Left lung (tissue), 10 donors: ENCODE results near the gene ARHGEF38. TPM values are rescaled to one million over a fixed set of nuclear protein-coding genes. Genes with fewer than 3 reads are reported as not detected.

Source experiments
- ATAC-seq: fragments of 200-7000 bp; cut with Tn5 transposase; one replicate; pipeline ENCODE4 v1.9.1; 2020; ENCODE audit warnings: moderate library complexity
- DNase-seq, 4 donors: peaks; one replicate each; pipeline ENCODE4 v3.0.0-alpha.2; 2013 to 2020
- H3K27ac ChIP-seq, 2 donors: fragments of 200-600 bp; sonication (generic) in 1 of 2; one replicate each; pipeline versions ENCODE4 v1.5.0 to v1.8.0; 2020 to 2021
- H3K27me3 ChIP-seq, 2 donors: fragments of 200-600 bp; sonication (generic) in 1 of 2; one replicate each; pipeline versions ENCODE4 v1.5.0 to v1.8.0; 2020 to 2021
- H3K36me3 ChIP-seq, 2 donors: fragments of 200-600 bp; sonication (generic) in 1 of 2; one replicate each; pipeline versions ENCODE4 v1.5.0 to v1.8.0; 2020 to 2021
- H3K4me1 ChIP-seq, 2 donors: fragments of 200-600 bp; one replicate each; pipeline ENCODE4 v1.8.0; 2021
- H3K4me3 ChIP-seq, 2 donors: fragments of 200-600 bp; sonication (generic) in 1 of 2; one replicate each; pipeline versions ENCODE4 v1.5.0 to v1.8.0; 2020 to 2021; ENCODE audit warnings: mild to moderate bottlenecking in 1 of 2
- H3K9me3 ChIP-seq, 2 donors: fragments of 200-600 bp; sonication (generic) in 1 of 2; one replicate each; pipeline versions ENCODE4 v1.5.0 to v1.8.0; 2020 to 2021
- intact Hi-C, 2 donors: fragments of 100-400 bp; cut with DNase I; formaldehyde crosslinking; loops; one replicate each; pipeline versions ENCODE4 v1.11.2 to v1.14.2; 2022
- polyA plus RNA-seq, 6 donors: library from polyadenylated mRNA; unstranded; fragments of 120-200 nt; gene quantifications; one replicate each; pipeline ENCODE4 v1.2.1, GENCODE V29; 2013; ENCODE audit not compliant: insufficient read length in 6 of 6
- total RNA-seq, 2 donors: library from RNA; stranded (reverse); fragmentation: NEBNext Ultra II Directional; extraction: Animal tissue kit (Norgen Biotek cat#: 25700); gene quantifications; one replicate each; pipeline ENCODE4 v1.2.1, GENCODE V29; 2021
- TF ChIP-seq, protein P1 (sequence below), 2 donors: fragments of 200-600 bp; sonication (generic) in 1 of 2; IDR thresholded peaks; one replicate each; pipeline versions ENCODE4 v1.5.0 to v1.8.0; 2021; ENCODE audit warnings: antibody characterized with exemption in 2 of 2
- donor health status: DM: no; HTN: yes; CAD: no.
- donor health status: DM: no; HTN: no; CAD: no.

The ARHGEF38 gene
- total and polyA plus RNA-seq, 8 donors, result 5.0 to 12.1 (median 8.4) TPM

DNA sequence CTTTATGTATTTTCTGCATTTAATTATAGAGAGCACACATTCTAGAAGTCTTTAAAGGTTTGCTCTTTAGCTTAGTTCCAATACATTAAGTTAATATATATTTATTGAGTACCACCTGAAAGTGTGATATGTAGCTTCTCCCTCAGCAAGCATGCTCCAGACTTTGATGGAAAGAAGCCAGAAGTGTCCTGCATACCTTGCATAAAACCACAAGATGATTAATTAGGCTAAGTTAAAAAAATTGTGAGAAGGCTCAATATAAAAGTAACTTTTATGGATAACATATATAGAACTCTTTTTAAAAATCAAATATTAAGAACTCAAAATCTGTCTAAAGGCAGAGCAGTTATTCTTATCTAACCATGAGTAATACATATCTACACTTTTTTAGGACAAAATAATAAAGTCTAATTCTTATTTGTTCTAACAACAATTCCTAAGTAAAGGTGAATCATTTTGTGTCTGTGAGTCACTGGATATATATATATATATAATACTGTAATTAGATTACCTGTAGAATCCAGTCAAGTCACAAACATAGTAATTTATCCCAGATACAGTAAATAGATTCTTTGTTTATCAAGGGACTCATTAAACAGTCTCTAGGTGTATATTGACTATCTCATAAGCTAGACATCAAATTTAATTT, 104.8 kb downstream of the ARHGEF38 start:
- Histone ChIP-seq H3K9me3 (no peaks in the 10 kb centered on the region), H3K4me1 (no peaks in the 10 kb centered on the region), H3K27me3 (no peaks in the 10 kb centered on the region), H3K27ac (no peak overlapping the region), H3K4me3 (no peak overlapping the region), H3K36me3 (no peaks in the 10 kb centered on the region)
- no peak for ATAC-seq
- DNase-seq, result no peak
- TF ChIP-seq, protein P1, sequence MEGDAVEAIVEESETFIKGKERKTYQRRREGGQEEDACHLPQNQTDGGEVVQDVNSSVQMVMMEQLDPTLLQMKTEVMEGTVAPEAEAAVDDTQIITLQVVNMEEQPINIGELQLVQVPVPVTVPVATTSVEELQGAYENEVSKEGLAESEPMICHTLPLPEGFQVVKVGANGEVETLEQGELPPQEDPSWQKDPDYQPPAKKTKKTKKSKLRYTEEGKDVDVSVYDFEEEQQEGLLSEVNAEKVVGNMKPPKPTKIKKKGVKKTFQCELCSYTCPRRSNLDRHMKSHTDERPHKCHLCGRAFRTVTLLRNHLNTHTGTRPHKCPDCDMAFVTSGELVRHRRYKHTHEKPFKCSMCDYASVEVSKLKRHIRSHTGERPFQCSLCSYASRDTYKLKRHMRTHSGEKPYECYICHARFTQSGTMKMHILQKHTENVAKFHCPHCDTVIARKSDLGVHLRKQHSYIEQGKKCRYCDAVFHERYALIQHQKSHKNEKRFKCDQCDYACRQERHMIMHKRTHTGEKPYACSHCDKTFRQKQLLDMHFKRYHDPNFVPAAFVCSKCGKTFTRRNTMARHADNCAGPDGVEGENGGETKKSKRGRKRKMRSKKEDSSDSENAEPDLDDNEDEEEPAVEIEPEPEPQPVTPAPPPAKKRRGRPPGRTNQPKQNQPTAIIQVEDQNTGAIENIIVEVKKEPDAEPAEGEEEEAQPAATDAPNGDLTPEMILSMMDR (IDR thresholded peaks at IDR 0.05), result no peak
- intact Hi-C loops, result no loop called here

DNA sequence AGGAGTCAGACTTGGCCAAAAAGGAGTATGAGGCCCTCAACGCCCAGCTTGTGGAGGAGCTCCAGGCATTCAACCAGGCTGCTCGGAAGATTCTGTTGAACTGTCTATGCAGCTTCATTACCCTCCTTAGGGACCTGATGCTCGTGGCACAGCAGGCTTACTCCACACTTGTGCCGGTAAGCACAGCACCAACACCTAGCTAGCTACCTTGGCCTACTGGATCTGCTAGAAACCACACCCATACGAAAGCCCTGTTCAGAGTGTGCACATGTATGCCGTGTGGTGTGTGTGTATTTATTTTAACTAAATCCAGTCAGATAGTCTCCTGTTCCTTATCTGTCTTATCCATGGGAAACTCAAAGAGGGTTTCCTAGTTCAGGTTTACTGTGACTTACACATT, 106.8 kb downstream of the ARHGEF38 start:
- TF ChIP-seq, protein P1 (IDR thresholded peaks at IDR 0.05), result no peak

DNA sequence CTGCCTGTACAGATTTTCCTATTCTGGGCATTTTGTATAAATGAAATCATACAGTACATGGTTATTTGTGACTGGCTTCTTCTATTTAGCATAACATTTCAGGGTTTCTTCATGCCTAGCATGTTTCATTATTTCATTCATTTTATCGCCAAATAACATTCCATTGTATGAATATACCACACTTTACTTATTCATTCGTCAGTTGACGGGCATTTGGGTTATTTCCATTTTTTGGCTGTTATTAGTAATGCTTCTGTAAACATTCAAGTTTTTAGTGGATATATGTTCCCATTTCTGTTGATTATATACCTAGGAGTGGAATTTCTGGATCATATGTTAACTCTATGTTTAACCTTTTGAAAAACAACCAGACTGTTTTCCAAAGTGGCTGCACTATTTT, 108.6 kb downstream of the ARHGEF38 start:
- no peak for DNase-seq
- H3K4me3 ChIP-seq, result no peak overlapping the region
- ATAC-seq, result no peak
- TF ChIP-seq, protein P1 (IDR thresholded peaks at IDR 0.05), result no peak
- no peaks in the 10 kb centered on the region for H3K4me1 ChIP-seq
- H3K27me3 ChIP-seq, result no peaks in the 10 kb centered on the region
- H3K36me3 ChIP-seq, result no peaks in the 10 kb centered on the region
- no peak overlapping the region for H3K27ac ChIP-seq
- no peaks in the 10 kb centered on the region for H3K9me3 ChIP-seq
- intact Hi-C loops, result loop anchor here in 1 of 2 donors (10.0 kb wide), 1 partner anchor 136 kb away; no protein-coding TSS in a partner anchor

More for the DNA sequence above, 106.8 kb downstream of the ARHGEF38 start:
- Histone ChIP-seq H3K9me3 (no peaks in the 10 kb centered on the region), H3K27me3 (no peaks in the 10 kb centered on the region), H3K36me3 (no peaks in the 10 kb centered on the region), H3K27ac (no peak overlapping the region), H3K4me1 (no peaks in the 10 kb centered on the region), H3K4me3 (no peak overlapping the region)
- DNase-seq (no peak), ATAC-seq (no peak)
- intact Hi-C loops, result no loop called here

DNA sequence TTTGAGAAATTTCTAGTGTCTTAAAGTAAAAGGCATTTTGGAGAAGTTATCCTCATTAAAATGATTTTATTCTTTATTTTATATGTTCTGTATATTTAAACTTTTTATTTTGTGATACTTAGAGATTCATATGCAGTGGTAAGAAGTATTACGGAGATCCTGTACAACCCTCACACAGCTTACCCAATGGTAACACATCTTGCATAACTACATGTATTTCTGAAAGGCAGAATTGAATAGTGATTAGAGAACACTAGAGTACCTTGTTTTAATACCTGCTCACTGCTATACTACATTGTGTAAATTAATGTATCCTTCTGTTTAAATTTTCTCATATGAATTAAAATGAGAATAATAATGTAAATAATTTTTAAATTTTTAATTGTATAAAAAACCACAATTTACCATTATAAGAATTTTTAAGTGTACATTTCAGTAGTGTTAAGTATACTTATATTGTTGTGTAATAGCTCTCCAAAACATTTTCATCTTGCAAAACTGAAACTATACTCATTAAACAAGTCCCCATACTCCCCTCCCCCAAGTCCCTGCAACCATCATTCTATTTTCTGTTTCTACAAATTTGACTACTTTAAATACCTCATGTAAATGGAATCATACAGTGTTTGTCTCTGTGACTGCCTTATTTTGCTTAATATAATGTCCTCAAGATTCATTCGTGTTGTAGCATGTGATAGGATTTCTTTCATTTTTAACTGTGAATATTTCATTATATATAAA, 110.7 kb downstream of the ARHGEF38 start:
- no peak overlapping the region for H3K4me3 ChIP-seq
- H3K27ac ChIP-seq, result no peak overlapping the region
- no peaks in the 10 kb centered on the region for H3K27me3 ChIP-seq
- intact Hi-C loops, result loop anchor here in 1 of 2 donors (10.0 kb wide), 1 partner anchor 138 kb away; no protein-coding TSS in a partner anchor
- H3K4me1 ChIP-seq, result no peaks in the 10 kb centered on the region
- DNase-seq (no peak), ATAC-seq (peak; percentile 80)
- TF ChIP-seq, protein P1 (IDR thresholded peaks at IDR 0.05), result no peak
- no peaks in the 10 kb centered on the region for H3K9me3 ChIP-seq
- H3K36me3 ChIP-seq, result no peaks in the 10 kb centered on the region

DNA sequence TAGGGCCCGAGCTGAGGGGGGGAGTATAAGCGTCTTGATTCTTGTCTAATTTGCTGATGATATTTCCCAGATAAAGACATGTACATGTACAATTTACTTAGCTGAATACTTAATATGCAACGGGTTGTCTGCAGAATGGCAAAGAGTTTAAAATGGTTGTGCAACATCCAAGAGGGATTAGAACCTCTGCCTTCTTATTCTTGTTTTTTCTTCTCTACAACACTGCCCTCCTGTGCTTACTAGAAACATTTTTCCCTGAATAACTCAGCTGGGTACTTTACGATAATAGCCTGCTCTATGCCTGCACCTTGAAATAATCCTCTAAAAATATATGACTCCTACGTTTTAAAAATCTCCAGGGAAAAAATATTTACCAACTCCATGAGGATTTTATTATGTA, 114.3 kb downstream of the ARHGEF38 start:
- Histone ChIP-seq H3K4me1 (no peaks in the 10 kb centered on the region), H3K9me3 (no peaks in the 10 kb centered on the region), H3K27ac (no peak overlapping the region), H3K27me3 (no peaks in the 10 kb centered on the region), H3K36me3 (no peaks in the 10 kb centered on the region), H3K4me3 (no peak overlapping the region)
- DNase-seq, result no peak
- TF ChIP-seq, protein P1 (IDR thresholded peaks at IDR 0.05), result peak in 1 of 2 donors; percentile 24
- intact Hi-C loops, result loop anchor here in 1 of 2 donors (10.0 kb wide), 1 partner anchor 142 kb away; no protein-coding TSS in a partner anchor
- ATAC-seq, result peak; percentile 81
